HEK293 (cell line): ENCODE results near the gene CCNYL1.

Experiments
- FEZF1 ChIP-seq: fragments of 450-650 bp; formaldehyde crosslinking; IDR thresholded peaks from 2 replicates; pipeline ENCODE4 v1.5.1; 2016; ENCODE audit warnings: missing biosample characterization, missing genetic modification characterization
- KLF1 ChIP-seq: fragments of 450-650 bp; formaldehyde crosslinking; IDR thresholded peaks from 2 replicates; pipeline ENCODE4 v1.5.1; 2016; ENCODE audit warnings: missing biosample characterization, missing genetic modification characterization
- SCRT2 ChIP-seq: fragments of 450-650 bp; formaldehyde crosslinking; IDR thresholded peaks from 2 replicates; pipeline ENCODE4 v1.5.1; 2016; ENCODE audit warnings: missing biosample characterization, missing genetic modification characterization
- SP2 ChIP-seq: fragments of 450-650 bp; formaldehyde crosslinking; IDR thresholded peaks from 2 replicates; pipeline ENCODE4 v1.5.1; 2016; ENCODE audit warnings: missing biosample characterization, missing genetic modification characterization
- SP3 ChIP-seq: fragments of 450-650 bp; formaldehyde crosslinking; IDR thresholded peaks from 2 replicates; pipeline ENCODE4 v1.5.1; 2016; ENCODE audit warnings: missing biosample characterization, missing genetic modification characterization
- YY1 ChIP-seq: fragments of 450-650 bp; formaldehyde crosslinking; IDR thresholded peaks from 2 replicates; pipeline ENCODE4 v1.5.1; 2018; ENCODE audit warnings: missing biosample characterization, missing genetic modification characterization
- ZFHX2 ChIP-seq: fragments of 450-650 bp; formaldehyde crosslinking; conservative IDR thresholded peaks from 2 replicates; pipeline ENCODE4 v1.5.1; 2016; ENCODE audit warnings: missing biosample characterization, missing genetic modification characterization
- ZNF140 ChIP-seq: fragments of 450-650 bp; formaldehyde crosslinking; IDR thresholded peaks from 2 replicates; pipeline ENCODE4 v1.5.1; 2016; ENCODE audit warnings: missing biosample characterization, missing genetic modification characterization
- ZNF341 ChIP-seq: fragments of 450-650 bp; formaldehyde crosslinking; IDR thresholded peaks from 2 replicates; pipeline ENCODE4; 2016; ENCODE audit warnings: low read depth, missing biosample characterization, missing genetic modification characterization
- ZNF391 ChIP-seq: fragments of 450-650 bp; formaldehyde crosslinking; IDR thresholded peaks from 2 replicates; pipeline ENCODE4 v1.5.1; 2016; ENCODE audit warnings: low read depth, missing biosample characterization, missing genetic modification characterization, borderline replicate concordance
- ZNF501 ChIP-seq: fragments of 450-650 bp; formaldehyde crosslinking; IDR thresholded peaks from 2 replicates; pipeline ENCODE4 v1.5.1; 2016; ENCODE audit warnings: missing biosample characterization, missing genetic modification characterization
- ZNF529 ChIP-seq: fragments of 450-650 bp; formaldehyde crosslinking; IDR thresholded peaks from 2 replicates; pipeline ENCODE4 v1.5.1; 2017; ENCODE audit warnings: missing genetic modification characterization, missing biosample characterization; ENCODE audit not compliant: insufficient replicate concordance
- ZNF600 ChIP-seq: fragments of 450-650 bp; formaldehyde crosslinking; IDR thresholded peaks from 2 replicates; pipeline ENCODE4 v1.5.1; 2016; ENCODE audit warnings: missing biosample characterization, missing genetic modification characterization
- ZNF654 ChIP-seq: fragments of 450-650 bp; formaldehyde crosslinking; IDR thresholded peaks from 2 replicates; pipeline ENCODE4 v1.5.1; 2016; ENCODE audit warnings: low read depth, missing biosample characterization, missing genetic modification characterization
- ZNF777 ChIP-seq: fragments of 450-650 bp; formaldehyde crosslinking; IDR thresholded peaks from 2 replicates; pipeline ENCODE4 v1.5.1; 2017; ENCODE audit warnings: missing biosample characterization, missing genetic modification characterization, borderline replicate concordance
- ZNF837 ChIP-seq: fragments of 450-650 bp; formaldehyde crosslinking; IDR thresholded peaks from 2 replicates; pipeline ENCODE4 v1.5.1; 2016; ENCODE audit warnings: missing biosample characterization, missing genetic modification characterization
- ZXDB ChIP-seq: fragments of 450-650 bp; formaldehyde crosslinking; IDR thresholded peaks from 2 replicates; pipeline ENCODE4 v1.5.1; 2016; ENCODE audit warnings: missing biosample characterization, missing genetic modification characterization
- TF ChIP-seq, protein P1 (sequence below): fragments of 450-650 bp; formaldehyde crosslinking; conservative IDR thresholded peaks from 2 replicates; pipeline ENCODE4 v1.5.1; 2016; ENCODE audit warnings: low read depth, missing biosample characterization, missing genetic modification characterization
- TF ChIP-seq, protein P2 (sequence below): fragments of 450-650 bp; formaldehyde crosslinking; IDR thresholded peaks from 2 replicates; pipeline ENCODE4 v1.5.1; 2016; ENCODE audit warnings: missing biosample characterization, missing genetic modification characterization, borderline replicate concordance
- TF ChIP-seq, protein P3 (sequence below): fragments of 450-650 bp; formaldehyde crosslinking; IDR thresholded peaks from 2 replicates; pipeline ENCODE4 v1.5.1; 2016; ENCODE audit warnings: missing biosample characterization, missing genetic modification characterization
- TF ChIP-seq, protein P4 (sequence below): fragments of 450-650 bp; formaldehyde crosslinking; IDR thresholded peaks from 2 replicates; pipeline ENCODE4 v1.5.1; 2016; ENCODE audit warnings: missing biosample characterization, missing genetic modification characterization, borderline replicate concordance
- TF ChIP-seq, protein P5 (sequence below): fragments of 450-650 bp; formaldehyde crosslinking; IDR thresholded peaks from 2 replicates; pipeline ENCODE4 v1.5.1; 2016; ENCODE audit warnings: missing biosample characterization, missing genetic modification characterization

The CCNYL1 gene

DNA sequence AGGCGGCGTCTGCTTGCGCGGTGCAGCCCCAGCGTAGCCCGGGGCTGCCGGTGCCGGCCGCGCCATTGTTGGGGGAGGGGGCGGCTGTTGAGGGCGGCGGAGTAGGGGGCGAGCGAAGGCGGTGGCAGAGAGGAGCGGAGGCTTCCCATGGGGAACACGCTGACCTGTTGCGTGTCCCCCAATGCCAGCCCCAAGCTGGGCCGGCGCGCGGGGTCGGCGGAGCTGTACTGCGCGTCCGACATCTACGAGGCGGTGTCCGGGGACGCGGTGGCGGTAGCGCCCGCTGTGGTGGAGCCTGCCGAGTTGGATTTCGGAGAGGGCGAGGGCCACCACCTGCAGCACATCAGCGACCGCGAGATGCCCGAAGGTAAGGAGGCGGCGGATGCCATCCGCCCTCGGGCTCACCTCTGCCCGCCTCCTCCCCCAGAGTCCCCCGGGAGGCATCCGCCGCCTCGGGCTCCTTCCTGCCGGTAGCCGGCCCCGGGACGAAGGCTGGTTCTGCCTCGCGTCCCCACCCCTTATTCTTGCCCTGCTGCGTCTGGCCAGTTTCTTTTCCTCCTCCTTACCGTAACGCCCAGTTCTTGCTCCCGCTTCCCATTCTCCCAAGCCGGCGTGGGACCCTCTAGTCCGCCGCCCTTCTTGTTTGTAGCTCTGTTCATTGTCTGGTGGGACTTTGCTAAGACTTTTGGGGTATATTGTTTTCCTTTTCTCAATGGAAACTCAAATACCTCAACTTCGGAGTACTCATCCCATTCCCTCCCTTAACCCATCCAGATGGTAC, 500 bp downstream of the CCNYL1 start (continued):
- TF ChIP-seq, protein P1, sequence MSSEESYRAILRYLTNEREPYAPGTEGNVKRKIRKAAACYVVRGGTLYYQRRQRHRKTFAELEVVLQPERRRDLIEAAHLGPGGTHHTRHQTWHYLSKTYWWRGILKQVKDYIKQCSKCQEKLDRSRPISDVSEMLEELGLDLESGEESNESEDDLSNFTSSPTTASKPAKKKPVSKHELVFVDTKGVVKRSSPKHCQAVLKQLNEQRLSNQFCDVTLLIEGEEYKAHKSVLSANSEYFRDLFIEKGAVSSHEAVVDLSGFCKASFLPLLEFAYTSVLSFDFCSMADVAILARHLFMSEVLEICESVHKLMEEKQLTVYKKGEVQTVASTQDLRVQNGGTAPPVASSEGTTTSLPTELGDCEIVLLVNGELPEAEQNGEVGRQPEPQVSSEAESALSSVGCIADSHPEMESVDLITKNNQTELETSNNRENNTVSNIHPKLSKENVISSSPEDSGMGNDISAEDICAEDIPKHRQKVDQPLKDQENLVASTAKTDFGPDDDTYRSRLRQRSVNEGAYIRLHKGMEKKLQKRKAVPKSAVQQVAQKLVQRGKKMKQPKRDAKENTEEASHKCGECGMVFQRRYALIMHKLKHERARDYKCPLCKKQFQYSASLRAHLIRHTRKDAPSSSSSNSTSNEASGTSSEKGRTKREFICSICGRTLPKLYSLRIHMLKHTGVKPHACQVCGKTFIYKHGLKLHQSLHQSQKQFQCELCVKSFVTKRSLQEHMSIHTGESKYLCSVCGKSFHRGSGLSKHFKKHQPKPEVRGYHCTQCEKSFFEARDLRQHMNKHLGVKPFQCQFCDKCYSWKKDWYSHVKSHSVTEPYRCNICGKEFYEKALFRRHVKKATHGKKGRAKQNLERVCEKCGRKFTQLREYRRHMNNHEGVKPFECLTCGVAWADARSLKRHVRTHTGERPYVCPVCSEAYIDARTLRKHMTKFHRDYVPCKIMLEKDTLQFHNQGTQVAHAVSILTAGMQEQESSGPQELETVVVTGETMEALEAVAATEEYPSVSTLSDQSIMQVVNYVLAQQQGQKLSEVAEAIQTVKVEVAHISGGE = peak; percentile 36; the same call in 1 of the 2 replicates
- 0 out of 2 replicates have a peak, but pooled peaks have one; percentile 13 for TF ChIP-seq ZNF341 (tag by site-specific recombination)
- no peak for TF ChIP-seq ZNF837 (tag by site-specific recombination)
- TF ChIP-seq ZXDB (tag by site-specific recombination) = 0 out of 2 replicates have a peak, but pooled peaks have one; percentile 22
- TF ChIP-seq, protein P2, sequence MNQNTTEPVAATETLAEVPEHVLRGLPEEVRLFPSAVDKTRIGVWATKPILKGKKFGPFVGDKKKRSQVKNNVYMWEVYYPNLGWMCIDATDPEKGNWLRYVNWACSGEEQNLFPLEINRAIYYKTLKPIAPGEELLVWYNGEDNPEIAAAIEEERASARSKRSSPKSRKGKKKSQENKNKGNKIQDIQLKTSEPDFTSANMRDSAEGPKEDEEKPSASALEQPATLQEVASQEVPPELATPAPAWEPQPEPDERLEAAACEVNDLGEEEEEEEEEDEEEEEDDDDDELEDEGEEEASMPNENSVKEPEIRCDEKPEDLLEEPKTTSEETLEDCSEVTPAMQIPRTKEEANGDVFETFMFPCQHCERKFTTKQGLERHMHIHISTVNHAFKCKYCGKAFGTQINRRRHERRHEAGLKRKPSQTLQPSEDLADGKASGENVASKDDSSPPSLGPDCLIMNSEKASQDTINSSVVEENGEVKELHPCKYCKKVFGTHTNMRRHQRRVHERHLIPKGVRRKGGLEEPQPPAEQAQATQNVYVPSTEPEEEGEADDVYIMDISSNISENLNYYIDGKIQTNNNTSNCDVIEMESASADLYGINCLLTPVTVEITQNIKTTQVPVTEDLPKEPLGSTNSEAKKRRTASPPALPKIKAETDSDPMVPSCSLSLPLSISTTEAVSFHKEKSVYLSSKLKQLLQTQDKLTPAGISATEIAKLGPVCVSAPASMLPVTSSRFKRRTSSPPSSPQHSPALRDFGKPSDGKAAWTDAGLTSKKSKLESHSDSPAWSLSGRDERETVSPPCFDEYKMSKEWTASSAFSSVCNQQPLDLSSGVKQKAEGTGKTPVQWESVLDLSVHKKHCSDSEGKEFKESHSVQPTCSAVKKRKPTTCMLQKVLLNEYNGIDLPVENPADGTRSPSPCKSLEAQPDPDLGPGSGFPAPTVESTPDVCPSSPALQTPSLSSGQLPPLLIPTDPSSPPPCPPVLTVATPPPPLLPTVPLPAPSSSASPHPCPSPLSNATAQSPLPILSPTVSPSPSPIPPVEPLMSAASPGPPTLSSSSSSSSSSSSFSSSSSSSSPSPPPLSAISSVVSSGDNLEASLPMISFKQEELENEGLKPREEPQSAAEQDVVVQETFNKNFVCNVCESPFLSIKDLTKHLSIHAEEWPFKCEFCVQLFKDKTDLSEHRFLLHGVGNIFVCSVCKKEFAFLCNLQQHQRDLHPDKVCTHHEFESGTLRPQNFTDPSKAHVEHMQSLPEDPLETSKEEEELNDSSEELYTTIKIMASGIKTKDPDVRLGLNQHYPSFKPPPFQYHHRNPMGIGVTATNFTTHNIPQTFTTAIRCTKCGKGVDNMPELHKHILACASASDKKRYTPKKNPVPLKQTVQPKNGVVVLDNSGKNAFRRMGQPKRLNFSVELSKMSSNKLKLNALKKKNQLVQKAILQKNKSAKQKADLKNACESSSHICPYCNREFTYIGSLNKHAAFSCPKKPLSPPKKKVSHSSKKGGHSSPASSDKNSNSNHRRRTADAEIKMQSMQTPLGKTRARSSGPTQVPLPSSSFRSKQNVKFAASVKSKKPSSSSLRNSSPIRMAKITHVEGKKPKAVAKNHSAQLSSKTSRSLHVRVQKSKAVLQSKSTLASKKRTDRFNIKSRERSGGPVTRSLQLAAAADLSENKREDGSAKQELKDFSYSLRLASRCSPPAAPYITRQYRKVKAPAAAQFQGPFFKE (tag by site-specific recombination) = no peak
- 0 out of 2 replicates have a peak, but pooled peaks have one; percentile 37 for TF ChIP-seq ZNF501 (tag by site-specific recombination)
- TF ChIP-seq, protein P3, sequence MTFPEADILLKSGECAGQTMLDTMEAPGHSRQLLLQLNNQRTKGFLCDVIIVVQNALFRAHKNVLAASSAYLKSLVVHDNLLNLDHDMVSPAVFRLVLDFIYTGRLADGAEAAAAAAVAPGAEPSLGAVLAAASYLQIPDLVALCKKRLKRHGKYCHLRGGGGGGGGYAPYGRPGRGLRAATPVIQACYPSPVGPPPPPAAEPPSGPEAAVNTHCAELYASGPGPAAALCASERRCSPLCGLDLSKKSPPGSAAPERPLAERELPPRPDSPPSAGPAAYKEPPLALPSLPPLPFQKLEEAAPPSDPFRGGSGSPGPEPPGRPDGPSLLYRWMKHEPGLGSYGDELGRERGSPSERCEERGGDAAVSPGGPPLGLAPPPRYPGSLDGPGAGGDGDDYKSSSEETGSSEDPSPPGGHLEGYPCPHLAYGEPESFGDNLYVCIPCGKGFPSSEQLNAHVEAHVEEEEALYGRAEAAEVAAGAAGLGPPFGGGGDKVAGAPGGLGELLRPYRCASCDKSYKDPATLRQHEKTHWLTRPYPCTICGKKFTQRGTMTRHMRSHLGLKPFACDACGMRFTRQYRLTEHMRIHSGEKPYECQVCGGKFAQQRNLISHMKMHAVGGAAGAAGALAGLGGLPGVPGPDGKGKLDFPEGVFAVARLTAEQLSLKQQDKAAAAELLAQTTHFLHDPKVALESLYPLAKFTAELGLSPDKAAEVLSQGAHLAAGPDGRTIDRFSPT (tag by site-specific recombination) = peak; percentile 64
- TF ChIP-seq ZNF529 = no peak
- TF ChIP-seq, protein P4, sequence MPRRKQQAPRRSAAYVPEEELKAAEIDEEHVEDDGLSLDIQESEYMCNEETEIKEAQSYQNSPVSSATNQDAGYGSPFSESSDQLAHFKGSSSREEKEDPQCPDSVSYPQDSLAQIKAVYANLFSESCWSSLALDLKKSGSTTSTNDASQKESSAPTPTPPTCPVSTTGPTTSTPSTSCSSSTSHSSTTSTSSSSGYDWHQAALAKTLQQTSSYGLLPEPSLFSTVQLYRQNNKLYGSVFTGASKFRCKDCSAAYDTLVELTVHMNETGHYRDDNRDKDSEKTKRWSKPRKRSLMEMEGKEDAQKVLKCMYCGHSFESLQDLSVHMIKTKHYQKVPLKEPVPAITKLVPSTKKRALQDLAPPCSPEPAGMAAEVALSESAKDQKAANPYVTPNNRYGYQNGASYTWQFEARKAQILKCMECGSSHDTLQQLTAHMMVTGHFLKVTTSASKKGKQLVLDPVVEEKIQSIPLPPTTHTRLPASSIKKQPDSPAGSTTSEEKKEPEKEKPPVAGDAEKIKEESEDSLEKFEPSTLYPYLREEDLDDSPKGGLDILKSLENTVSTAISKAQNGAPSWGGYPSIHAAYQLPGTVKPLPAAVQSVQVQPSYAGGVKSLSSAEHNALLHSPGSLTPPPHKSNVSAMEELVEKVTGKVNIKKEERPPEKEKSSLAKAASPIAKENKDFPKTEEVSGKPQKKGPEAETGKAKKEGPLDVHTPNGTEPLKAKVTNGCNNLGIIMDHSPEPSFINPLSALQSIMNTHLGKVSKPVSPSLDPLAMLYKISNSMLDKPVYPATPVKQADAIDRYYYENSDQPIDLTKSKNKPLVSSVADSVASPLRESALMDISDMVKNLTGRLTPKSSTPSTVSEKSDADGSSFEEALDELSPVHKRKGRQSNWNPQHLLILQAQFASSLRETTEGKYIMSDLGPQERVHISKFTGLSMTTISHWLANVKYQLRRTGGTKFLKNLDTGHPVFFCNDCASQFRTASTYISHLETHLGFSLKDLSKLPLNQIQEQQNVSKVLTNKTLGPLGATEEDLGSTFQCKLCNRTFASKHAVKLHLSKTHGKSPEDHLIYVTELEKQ (tag by site-specific recombination) = no peak
- TF ChIP-seq ZNF777 (tag by site-specific recombination) = no peak
- TF ChIP-seq SP3 = no peak
- TF ChIP-seq SP2 = peak; percentile 81
- peak; percentile 58; the same call in 1 of the 2 replicates for TF ChIP-seq ZFHX2 (tag by site-specific recombination)
- TF ChIP-seq FEZF1 (tag by site-specific recombination) = no peak
- TF ChIP-seq ZNF140 (tag by site-specific recombination) = no peak
- TF ChIP-seq, protein P5, sequence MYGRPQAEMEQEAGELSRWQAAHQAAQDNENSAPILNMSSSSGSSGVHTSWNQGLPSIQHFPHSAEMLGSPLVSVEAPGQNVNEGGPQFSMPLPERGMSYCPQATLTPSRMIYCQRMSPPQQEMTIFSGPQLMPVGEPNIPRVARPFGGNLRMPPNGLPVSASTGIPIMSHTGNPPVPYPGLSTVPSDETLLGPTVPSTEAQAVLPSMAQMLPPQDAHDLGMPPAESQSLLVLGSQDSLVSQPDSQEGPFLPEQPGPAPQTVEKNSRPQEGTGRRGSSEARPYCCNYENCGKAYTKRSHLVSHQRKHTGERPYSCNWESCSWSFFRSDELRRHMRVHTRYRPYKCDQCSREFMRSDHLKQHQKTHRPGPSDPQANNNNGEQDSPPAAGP (tag by site-specific recombination) = peak; percentile 69; the same call in 1 of the 2 replicates
- 0 out of 2 replicates have a peak, but pooled peaks have one; percentile 21 for TF ChIP-seq KLF1
- peak; percentile 61; the same call in 1 of the 2 replicates for TF ChIP-seq YY1
- peak; percentile 98 for TF ChIP-seq SCRT2 (tag by site-specific recombination)
- peak; percentile 92 for TF ChIP-seq ZNF600
- TF ChIP-seq ZNF391 = peak; percentile 34; the same call in 1 of the 2 replicates
- no peak for TF ChIP-seq ZNF654 (tag by site-specific recombination)
